Measurements from ENCODE around the gene MYDGF. TPM values are rescaled to one million over a fixed set of nuclear protein-coding genes. Genes with fewer than 3 reads are reported as not detected.

Gene MYDGF
- total RNA-seq, 4 donors from 2014 or later: 22.8 to 59.2 (median 42.8) TPM

DNA sequence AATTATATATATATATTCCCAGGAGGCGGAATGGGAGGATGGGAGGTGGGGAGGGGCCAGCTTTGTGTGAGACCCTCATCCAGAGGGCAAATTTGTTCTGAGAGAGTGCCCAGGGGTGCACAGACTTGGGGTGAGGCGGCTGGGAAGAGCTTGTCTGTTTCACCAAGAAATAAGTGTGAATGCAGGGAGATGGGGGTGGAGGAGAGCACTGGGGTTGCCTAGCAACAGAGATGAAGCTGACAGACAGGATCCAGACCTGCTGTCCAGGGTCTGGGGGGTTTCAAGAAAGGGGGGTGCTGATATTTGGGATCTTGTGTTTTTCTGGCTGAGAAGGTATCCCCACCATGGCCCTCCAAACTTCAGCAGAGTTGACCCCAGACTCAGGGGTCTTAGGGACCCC is 49.5 kb downstream of the MYDGF start:
- intact Hi-C loops (cut with DNase I): no loop called here
- H3K36me3 ChIP-seq: no peaks in the 10 kb centered on the region
- H3K27me3 ChIP-seq: peaks cover 0 to 55% (median 2%) of the 10 kb centered on the region in 4 donors
- 23% methylated on average over 2 of the region's 2 CpGs for WGBS
- no peaks in the 10 kb centered on the region for H3K9me3 ChIP-seq
- no peak overlapping the region for H3K4me3 ChIP-seq
- no peak overlapping the region for H3K27ac ChIP-seq (replicated peaks in 1 of 4)
- no peaks in the 10 kb centered on the region for H3K4me1 ChIP-seq
- TF ChIP-seq EP300 (IDR thresholded peaks at IDR 0.05) (no peak), POLR2AphosphoS5 (IDR thresholded peaks at IDR 0.05) (no peak), POLR2A (IDR thresholded peaks at IDR 0.05; ENCODE audit: low read depth) (no peak)
- TF ChIP-seq, protein P1, sequence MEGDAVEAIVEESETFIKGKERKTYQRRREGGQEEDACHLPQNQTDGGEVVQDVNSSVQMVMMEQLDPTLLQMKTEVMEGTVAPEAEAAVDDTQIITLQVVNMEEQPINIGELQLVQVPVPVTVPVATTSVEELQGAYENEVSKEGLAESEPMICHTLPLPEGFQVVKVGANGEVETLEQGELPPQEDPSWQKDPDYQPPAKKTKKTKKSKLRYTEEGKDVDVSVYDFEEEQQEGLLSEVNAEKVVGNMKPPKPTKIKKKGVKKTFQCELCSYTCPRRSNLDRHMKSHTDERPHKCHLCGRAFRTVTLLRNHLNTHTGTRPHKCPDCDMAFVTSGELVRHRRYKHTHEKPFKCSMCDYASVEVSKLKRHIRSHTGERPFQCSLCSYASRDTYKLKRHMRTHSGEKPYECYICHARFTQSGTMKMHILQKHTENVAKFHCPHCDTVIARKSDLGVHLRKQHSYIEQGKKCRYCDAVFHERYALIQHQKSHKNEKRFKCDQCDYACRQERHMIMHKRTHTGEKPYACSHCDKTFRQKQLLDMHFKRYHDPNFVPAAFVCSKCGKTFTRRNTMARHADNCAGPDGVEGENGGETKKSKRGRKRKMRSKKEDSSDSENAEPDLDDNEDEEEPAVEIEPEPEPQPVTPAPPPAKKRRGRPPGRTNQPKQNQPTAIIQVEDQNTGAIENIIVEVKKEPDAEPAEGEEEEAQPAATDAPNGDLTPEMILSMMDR (IDR thresholded peaks at IDR 0.05): no peak
- no peak for DNase-seq (ENCODE audit: extremely low spot score)

DNA sequence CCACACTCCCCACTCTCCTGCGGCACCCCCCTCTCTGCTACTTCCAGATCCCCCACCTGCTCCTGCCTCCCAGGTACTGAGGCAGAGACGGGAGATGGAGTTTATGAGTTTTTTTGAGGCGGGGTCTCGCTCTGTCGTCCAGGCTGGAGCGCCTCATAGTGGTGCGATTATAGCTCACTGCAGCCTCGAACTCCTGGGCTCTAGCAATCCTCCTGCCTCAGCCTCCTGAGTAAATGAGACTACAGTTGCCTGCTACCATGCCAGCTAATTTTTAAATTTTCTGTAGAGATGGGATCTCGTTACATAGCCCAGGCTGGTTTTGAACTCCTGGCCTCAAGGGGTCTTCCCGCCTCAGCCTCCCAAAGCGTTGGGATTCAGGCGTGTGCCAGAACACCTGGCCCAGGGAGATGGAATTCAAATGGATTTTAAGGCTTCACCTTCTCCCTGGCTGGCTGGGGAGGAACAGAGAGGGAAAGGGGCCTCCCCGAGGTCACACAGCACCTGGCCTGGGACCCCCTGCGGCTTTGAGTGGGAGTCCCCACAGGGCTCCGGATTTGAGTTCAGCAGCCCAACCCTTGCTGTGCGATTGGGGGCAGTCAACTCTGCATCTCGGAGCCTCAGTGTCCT is 50.4 kb downstream of the MYDGF start:
- Histone ChIP-seq H3K9me3 (no peaks in the 10 kb centered on the region), H3K27me3 (peaks cover 0 to 52% (median 2%) of the 10 kb centered on the region in 4 donors), H3K27ac (replicated peaks in 1 of 4) (no peak overlapping the region), H3K4me1 (no peaks in the 10 kb centered on the region), H3K4me3 (no peak overlapping the region), H3K36me3 (no peaks in the 10 kb centered on the region)
- TF ChIP-seq POLR2AphosphoS5 (IDR thresholded peaks at IDR 0.05) (no peak), EP300 (IDR thresholded peaks at IDR 0.05) (no peak), POLR2A (IDR thresholded peaks at IDR 0.05; ENCODE audit: low read depth) (no peak)
- TF ChIP-seq, protein P1 (IDR thresholded peaks at IDR 0.05): no peak
- no peak for DNase-seq (ENCODE audit: extremely low spot score)
- intact Hi-C loops (cut with DNase I): no loop called here
- WGBS: 75% methylated on average over 13 of the region's 17 CpGs

GRCh38 chr19:4618019-4618418 is 52.1 kb downstream of the MYDGF start:
- TF ChIP-seq, protein P1 (IDR thresholded peaks at IDR 0.05): no peak
- TF ChIP-seq POLR2AphosphoS5 (IDR thresholded peaks at IDR 0.05) (no peak), EP300 (IDR thresholded peaks at IDR 0.05) (no peak), POLR2A (IDR thresholded peaks at IDR 0.05; ENCODE audit: low read depth) (no peak)
- H3K27me3 ChIP-seq: peaks cover 0 to 34% (median 2%) of the 10 kb centered on the region in 4 donors
- H3K27ac ChIP-seq (replicated peaks in 1 of 4): no peak overlapping the region
- intact Hi-C loops (cut with DNase I): no loop called here
- no peak overlapping the region for H3K4me3 ChIP-seq
- no peaks in the 10 kb centered on the region for H3K4me1 ChIP-seq
- WGBS: 58% methylated on average over 6 of the region's 6 CpGs
- no peaks in the 10 kb centered on the region for H3K9me3 ChIP-seq
- no peaks in the 10 kb centered on the region for H3K36me3 ChIP-seq
- no peak for DNase-seq (ENCODE audit: extremely low spot score)

GRCh38 chr19:4613254-4613751 is 56.8 kb downstream of the MYDGF start:
- intact Hi-C loops (cut with DNase I): no loop called here

More at GRCh38 chr19:4613254-4613751, 56.8 kb downstream of the MYDGF start:
- Histone ChIP-seq H3K27me3 (peaks cover 0 to 28% (median 0%) of the 10 kb centered on the region in 4 donors), H3K4me1 (peaks cover 4 to 11% (median 9%) of the 10 kb centered on the region in 4 donors), H3K27ac (replicated peaks in 1 of 4) (no peak overlapping the region), H3K9me3 (no peaks in the 10 kb centered on the region), H3K4me3 (no peak overlapping the region), H3K36me3 (no peaks in the 10 kb centered on the region)
- 87% methylated on average over 8 of the region's 8 CpGs for WGBS
- TF ChIP-seq, protein P1 (IDR thresholded peaks at IDR 0.05): no peak
- TF ChIP-seq POLR2AphosphoS5 (IDR thresholded peaks at IDR 0.05) (no peak), EP300 (IDR thresholded peaks at IDR 0.05) (no peak), POLR2A (IDR thresholded peaks at IDR 0.05; ENCODE audit: low read depth) (no peak)
- no peak for DNase-seq (ENCODE audit: extremely low spot score)

Data from esophagus muscularis mucosa (tissue), 4 donors.